Measurements from ENCODE around the gene ATXN7L2.
A peak's percentile ranks its signal among the peaks of the same experiment; 100 is the strongest.

ATXN7L2 gene

DNA sequence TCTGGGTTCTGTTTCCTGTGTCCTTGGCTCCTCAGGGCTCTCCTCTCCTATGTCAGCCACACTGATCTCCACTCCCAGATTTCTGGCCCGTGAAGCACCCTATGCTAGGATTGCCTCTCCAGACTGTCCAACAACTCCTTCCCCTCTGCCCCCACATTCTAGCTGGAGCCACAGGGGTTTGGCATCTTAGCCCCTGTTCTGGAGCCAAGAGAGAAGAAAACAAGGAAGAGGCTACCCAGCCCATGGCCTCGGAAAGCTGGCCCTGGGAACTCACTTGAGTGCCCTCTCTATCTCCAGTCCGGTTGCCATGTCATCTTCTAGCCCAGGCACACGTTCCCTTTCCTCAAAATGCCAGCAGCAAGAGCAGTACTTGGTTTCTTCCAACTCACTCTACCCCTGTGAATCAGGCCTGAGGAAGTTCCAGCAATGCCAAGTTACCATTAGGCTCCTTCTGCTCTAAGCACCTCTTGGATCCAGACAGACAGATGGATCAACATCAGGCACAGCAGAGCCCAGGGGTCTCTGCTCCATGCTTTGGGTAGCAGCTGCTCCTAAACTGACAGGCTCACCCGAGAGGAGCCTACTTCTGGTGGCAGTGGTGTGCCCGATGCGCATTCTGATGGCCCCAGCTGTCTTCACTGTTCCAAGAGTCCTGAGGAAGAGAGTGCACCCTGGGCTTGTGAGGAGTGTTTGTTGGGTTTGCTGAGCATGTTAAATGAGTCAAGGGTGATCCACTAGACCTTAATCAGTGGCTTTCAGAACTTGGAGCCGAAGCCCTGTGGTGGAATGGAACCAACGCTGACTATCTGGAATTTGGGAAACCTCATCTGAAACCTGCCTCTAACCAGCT lies 44.4 kb downstream of the ATXN7L2 start:
- no peak for DNase-seq (ENCODE audit: low spot score)

DNA sequence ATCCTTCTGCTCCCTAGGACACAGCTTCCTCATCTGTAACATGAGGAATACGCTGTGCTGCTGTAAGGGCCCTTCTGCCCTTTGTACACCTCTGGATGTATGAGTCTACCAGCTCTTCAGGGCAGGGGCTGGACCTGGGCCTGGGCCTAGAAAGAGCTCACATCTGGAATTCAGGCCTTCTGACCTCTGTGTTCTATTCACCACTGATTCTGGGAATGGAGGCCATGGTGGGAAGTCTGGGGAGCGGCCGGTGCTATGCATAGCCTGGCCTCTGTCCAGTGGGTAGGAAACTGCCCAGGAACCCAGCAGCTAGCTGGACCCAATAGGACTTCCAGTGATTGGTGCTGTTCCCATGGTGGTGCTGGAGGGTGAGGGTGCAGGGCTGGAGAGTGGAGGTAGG lies 45.0 kb downstream of the ATXN7L2 start:
- DNase-seq (ENCODE audit: low spot score): no peak

DNA sequence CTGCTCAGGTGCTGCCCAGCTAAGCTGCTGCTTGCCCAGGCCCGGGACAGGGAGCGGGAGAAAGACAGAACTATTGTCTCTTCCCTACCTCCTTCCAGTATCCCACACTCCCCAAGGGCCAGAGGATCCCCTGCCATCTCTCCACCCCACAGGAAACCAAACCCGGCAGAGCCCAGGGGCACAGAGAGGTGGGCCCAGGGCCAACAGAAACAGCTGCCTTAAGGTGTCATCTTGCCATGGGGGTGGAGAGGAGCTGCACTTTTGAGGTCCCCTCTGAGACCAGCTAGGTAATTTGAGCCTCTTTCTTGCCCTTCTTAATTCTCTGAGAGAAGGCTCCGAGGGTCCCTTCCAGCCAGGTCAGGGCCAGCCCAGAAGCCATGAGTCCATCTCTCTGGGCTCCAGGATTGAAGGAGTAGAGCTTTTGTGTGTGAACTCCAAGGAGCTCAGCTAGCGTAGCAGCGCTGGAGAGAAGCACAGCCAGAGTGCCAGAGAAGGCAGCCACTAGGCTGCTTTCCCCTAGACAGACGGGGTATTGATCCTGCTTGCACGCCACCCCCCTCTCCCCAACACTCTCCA lies 46.3 kb downstream of the ATXN7L2 start:
- no peak for DNase-seq (ENCODE audit: low spot score)

GRCh38 chr1:109530457-109531087 lies 46.9 kb downstream of the ATXN7L2 start:
- DNase-seq (ENCODE audit: low spot score): peak; percentile 73

- no peak for DNase-seq (ENCODE audit: low spot score)
Measured at GRCh38 chr1:109531380-109531779, 47.7 kb downstream of the ATXN7L2 start.

GRCh38 chr1:109531826-109532364 lies 48.2 kb downstream of the ATXN7L2 start:
- DNase-seq (ENCODE audit: low spot score): no peak

DNA sequence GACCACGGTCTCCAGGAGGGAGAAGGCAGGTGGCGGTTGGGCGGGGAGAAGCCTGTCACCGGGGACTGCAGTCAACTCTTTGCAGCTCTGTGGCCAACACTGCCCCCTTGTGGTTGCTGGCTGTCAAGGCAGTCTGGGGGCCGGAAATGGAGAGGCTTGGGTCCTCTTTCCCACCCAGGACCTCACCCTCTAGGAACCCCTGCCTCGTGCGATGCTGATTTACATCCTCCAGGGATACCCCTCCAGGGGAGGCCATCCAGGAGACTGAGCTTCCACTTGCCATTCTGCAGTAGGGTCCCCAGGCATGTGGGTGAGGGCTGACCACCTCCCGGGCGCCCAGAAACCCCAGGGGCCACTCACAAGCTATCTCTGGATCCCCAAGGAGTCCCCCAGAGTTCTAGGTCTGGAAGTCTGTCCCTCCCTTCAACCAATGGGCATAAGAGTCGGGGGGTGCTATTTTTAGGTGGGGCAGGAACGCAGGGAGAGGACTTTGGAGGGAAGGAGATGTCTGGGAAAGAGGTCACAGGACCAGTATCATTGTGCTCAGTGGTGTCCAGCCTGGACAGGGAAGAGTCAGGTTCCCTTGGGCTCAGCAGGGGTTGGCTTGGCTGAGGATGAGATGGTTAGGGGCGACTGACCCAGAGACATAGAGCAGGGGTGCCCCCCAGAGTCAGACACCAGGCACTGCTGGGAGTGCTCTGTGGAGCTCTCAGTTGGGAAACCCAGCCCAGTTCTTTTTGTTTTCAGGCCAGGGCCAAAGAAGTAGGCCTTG lies 48.8 kb downstream of the ATXN7L2 start:
- DNase-seq (ENCODE audit: low spot score): peak; percentile 83

- DNase-seq (ENCODE audit: low spot score): no peak
Measured at GRCh38 chr1:109534307-109534858, 50.7 kb downstream of the ATXN7L2 start.

- DNase-seq (ENCODE audit: low spot score): no peak
Measured at GRCh38 chr1:109535481-109535880, 51.8 kb downstream of the ATXN7L2 start.

GRCh38 chr1:109535971-109536491 lies 52.3 kb downstream of the ATXN7L2 start:
- peak; percentile 71 for DNase-seq (ENCODE audit: low spot score)

GRCh38 chr1:109537450-109538178 lies 53.9 kb downstream of the ATXN7L2 start:
- DNase-seq (ENCODE audit: low spot score): no peak

DNA sequence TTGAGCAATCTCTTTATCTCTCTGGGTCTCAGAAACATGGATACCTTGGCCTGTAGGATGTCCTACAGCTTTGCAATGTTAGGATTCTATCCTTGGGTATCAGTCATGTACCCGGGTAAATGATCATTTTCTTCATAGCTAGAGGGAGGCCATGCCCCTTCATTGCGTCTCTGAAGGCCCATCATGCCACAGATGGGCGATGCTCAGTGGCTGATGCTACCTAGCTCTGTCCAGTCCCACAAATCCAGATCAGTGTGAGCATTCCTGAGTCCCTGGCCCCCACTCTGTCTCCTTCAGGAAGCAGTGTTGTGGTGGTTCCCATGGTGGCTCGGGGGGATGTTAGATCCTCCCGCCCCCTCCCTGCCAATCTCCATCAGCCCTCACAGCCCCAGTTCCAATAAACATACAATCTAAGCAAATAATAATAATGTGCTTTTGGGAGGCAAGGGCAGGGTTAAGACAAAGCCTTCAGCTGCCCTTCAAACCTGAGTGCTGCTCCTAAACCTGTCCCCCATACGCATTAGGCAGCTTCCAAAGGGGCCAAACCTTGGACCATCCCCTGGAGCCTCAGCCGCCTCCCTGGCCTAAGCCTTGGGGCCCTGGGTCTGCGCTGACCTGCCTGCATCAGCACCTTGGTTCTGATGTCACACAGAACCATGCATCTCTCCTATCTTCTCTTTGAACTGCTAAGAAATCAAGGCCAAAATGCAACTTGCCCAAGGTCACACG lies 55.3 kb downstream of the ATXN7L2 start:
- no peak for DNase-seq (ENCODE audit: low spot score)

DNA sequence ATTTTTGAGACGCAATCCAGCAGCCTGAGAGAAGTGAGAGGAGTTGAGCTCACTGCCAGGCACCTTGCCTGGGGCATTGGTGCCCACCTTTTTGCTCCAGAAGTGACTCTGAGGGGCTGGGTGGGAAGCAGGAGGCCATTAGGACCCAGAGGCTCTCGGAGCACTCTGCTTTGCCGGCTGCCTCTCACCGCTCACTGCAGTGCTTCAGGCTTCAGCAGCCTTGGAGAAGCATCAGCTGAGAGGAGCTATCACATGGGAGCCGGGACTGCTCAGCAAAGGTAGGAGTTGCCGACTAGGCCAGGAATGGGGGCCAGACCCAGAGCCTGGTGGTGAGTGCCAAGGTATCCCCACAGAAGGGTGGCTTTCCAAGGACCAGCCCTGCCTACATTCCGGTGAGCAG lies 56.0 kb downstream of the ATXN7L2 start, which contains the start of gene GPR61:
Gene GPR61, plus strand, starts transcription at position 197 of the 400 bp plus-strand sequence. CDS start 3,151 bp downstream, outside the sequence.
- no peak for DNase-seq (ENCODE audit: low spot score)

- DNase-seq (ENCODE audit: low spot score): no peak
Measured at GRCh38 chr1:109541102-109541501, 57.4 kb downstream of the ATXN7L2 start.
